ENCODE data around the gene L3MBTL4.

Gene L3MBTL4

GRCh38 chr18:5979176-5979888 lies 435.4 kb downstream of the L3MBTL4 start:
- DNase-seq = no peak

- DNase-seq = no peak
Observed at GRCh38 chr18:5977022-5977421, 437.7 kb downstream of the L3MBTL4 start.

DNA sequence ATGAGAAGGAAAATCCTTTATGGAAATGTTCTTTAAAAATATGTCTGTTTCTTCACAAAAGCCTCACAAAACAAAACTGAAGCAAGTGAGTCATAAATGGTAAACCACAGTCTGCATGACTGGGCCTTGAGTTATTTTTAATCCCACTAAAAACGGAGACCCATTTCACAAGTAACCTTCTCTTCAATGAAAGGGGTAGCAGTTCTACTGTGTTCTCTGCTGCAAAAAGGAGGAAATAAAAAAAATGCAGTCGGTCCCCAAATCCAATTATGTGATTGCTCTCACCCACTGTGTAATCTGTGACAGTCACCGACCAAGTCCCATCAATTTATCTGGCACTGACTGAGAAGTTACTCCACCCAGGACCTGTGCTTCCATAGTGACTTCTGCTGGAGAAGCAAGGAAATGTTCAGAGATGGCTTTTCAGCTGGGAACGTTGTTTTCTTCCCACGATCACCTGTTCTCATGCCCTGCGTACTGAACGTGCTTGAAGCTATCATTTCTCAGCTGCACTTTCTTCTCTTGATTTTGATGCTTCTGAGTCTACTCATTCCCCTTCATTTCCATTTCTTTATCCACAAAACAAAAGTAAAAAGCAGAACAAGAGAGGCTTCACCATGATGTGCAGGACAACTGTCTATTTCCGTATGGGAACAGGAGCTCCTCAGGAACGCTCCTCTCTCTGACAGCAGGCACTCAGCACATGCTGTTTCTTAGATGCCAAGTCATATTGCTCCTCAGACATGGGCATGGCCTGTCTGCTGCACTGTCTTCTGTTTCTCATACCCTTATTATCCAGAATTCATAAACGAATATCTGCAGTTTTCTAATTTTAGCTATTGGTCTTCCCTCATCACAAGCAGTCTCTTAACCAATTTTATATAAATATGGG lies 439.4 kb downstream of the L3MBTL4 start:
- no peak for DNase-seq

DNA sequence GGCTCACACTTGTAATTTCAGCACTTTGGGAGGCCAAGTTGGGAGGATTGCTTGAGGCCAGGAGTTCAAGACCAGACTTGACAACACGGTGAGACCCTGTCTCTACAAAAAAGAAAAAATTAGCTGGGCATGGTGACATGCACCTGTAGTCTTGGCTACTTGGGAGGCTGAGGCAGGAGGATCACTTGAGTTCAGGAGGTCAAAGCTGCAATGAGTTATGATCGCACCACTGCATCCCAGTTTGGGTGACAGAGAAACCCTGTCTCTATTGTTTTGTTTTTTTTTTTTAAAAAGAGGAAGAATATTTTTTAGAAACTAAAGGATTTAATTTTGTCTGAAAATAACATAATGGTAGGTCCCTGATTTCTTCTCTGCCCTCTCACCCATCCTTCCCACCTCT lies 440.0 kb downstream of the L3MBTL4 start:
- DNase-seq = no peak

GRCh38 chr18:5973099-5973498 lies 441.6 kb downstream of the L3MBTL4 start:
- no peak for DNase-seq

DNA sequence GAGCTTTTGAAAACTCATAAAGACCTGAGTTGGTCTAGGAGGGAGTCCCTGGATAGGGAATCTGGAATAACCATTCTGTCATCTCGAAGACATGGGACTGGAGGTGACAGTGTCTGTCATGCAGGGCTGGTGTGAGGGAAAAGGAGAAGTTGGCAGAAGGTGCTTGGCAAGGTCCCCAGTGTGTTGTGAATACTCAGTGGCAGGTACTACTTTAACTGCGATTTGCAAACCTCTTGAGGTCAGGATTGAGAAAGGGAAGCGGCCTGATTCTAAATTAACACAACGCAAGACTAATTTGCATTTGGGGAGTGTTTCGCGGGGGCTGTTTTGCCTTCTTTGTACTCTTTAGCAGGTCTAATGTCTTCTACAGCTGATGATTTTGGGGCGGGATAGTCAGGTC lies 442.4 kb downstream of the L3MBTL4 start:
- DNase-seq = no peak

GRCh38 chr18:5969989-5970403 lies 444.7 kb downstream of the L3MBTL4 start:
- no peak for DNase-seq

DNA sequence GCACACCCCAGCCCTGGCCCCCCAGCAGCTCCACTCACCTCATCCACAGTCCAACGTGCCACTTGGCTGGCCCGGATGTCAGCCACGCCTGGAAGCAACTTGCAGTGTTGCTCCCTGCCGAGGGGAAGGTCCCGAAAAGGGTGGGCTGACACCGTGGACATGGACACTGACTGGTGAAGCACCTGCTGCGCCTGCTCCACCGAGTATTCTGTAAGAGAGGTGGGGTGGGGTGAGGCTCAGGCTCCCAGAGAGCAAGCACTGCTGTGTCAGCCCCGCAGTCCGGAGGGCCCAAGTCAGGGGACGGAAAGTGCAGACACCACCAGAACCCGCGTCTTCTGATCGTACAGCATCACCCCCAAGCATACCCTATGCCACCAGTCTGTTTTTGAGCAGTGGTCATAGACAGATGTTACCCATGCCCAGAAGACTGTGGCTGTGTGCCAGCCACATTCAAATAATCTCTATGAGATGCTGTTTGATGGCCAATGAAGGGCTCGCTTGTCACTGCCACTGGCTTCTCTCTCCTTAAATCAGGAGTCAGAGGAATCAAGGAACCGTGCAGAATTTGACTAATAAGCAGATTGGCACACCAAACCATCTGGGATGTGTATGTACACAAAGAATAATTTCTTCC lies 445.2 kb downstream of the L3MBTL4 start:
- DNase-seq = no peak

- no peak for DNase-seq
Observed at GRCh38 chr18:5967666-5968065, 447.0 kb downstream of the L3MBTL4 start.

DNA sequence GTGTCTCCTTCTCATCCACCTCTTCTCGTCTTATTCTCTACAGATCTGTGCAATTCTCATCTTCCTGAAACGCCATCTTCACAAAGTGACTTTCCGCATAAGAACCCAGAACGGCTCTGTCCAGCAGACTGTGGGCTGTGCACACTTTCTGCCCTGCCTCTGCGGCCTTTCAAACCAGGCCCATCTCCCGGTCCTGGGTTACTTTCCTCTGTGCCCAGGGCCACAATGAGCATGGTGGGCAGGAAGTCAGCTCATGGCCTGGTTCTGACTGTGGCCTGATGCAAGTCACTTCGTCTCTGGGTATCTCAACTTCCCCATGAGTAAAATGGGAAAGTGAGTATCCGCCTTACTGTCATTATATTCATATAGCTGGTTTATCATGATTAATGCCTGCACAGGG lies 447.7 kb downstream of the L3MBTL4 start:
- DNase-seq = no peak

GRCh38 chr18:5966514-5966913 lies 448.2 kb downstream of the L3MBTL4 start:
- DNase-seq = no peak

- DNase-seq = no peak
Observed at GRCh38 chr18:5964996-5965395, 449.7 kb downstream of the L3MBTL4 start.

DNA sequence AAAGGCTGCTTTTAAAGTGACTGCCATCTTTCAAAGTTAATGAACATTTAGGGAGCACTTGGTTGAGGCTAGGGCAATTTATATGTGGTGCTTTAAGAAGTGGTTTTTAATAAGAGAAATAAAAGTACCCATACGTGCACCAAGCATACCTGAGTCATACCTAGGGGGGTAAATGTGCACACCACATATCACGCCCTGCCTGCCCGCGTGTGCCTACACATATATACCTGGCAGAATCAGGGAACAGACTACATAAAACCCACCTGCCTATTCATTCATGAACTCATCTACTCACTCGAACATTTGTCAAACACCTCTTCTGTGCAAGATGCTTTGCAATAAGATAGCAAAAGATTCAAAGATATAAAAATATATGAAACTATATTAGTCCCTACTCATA lies 450.1 kb downstream of the L3MBTL4 start:
- DNase-seq = no peak

- no peak for DNase-seq
Observed at GRCh38 chr18:5964108-5964507, 450.6 kb downstream of the L3MBTL4 start.

DNA sequence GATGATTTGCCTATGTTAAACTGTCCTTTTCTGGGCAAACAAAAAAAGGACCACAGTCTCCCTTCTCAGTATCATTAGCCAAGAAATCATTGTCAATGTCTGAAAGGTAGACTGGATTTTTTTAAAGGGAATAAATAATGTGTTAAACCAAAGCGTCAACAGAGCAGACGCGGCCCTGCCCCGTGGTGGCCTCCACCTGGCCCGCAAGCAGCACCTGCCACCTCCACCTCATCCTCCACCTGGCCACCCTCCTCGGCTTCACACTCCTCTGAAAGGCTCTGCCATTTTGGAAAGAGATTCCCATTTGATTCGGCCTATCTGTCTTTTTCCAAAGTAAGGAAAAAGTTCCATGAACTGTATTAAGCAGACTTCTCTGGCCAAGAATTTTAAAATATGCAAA lies 451.4 kb downstream of the L3MBTL4 start:
- DNase-seq = no peak

DNA sequence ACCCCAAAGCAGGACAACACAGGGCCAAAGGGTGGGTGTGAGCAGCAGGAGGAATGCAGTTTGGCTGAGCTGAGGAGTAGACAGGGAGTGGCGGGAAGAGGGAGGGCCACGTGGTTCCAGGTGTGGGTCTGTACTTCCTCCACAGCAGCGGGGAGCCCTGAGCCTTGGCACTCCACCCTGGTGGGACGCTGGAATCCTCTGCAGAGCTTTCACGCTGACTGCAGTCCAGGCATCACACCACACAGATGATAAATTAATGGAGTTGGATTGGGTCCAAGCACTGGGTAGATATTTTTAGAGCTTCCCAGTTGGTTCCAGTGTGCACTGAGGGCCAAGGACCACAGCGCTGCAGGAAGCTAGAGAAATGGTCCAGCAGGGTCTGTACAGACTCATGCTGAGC lies 452.3 kb downstream of the L3MBTL4 start:
- DNase-seq = no peak

DNA sequence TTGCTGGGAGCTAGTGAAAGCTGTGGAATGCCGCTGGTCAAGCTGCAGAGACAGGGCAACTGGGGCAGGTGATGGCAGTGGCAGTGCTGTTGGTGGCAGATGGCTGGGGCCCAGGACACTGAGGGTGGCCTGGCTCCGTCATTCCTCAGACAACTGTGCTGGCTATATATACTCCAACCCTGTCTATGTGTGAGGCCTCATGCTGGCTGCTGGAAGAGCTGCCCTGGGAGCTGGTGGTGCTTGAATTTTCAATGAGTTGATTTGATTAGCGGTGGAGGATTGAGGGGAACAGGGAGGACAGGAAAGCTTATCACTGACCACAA lies 452.9 kb downstream of the L3MBTL4 start:
- no peak for DNase-seq

GRCh38 chr18:5961097-5961827 lies 453.4 kb downstream of the L3MBTL4 start:
- no peak for DNase-seq

- DNase-seq = no peak
Observed at GRCh38 chr18:5958822-5959221, 455.9 kb downstream of the L3MBTL4 start.

DNA sequence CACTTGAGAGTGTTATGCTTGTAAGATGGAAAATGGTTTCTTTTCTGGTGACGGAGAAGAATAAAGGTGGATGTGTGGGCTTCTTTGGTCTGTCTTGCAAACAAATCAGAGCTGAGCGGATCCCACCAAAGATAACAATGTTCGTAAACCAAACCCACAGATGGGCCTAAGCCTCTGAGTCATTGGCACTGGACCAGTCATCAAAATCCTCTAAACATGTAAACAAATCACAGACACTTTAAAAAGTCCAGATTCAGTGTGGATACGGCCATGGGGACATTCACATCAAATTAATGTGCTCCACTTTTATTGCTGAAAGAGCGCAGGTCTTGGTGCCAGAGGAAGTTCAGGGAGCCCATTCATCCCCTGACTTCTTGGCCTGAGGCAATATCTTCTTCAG lies 458.9 kb downstream of the L3MBTL4 start:
- no peak for DNase-seq

GRCh38 chr18:5951515-5952091 lies 463.1 kb downstream of the L3MBTL4 start:
- no peak for DNase-seq

- no peak for DNase-seq
Observed at GRCh38 chr18:5948781-5949180, 465.9 kb downstream of the L3MBTL4 start.

GRCh38 chr18:5948237-5948636 lies 466.5 kb downstream of the L3MBTL4 start:
- DNase-seq = no peak
